PC-9 (cell line): ENCODE data around the gene ORM2. TPM values are rescaled to one million over a fixed set of nuclear protein-coding genes. Genes with fewer than 3 reads are reported as not detected.

Source experiments
- BruUV-seq: library from RNA; stranded (reverse); fragments of 400-500 nt; replicated peaks from 2 replicates; lab custom pipeline; 2021; lab: Mats Ljungman, UMichigan
- CTCF ChIA-PET: fragments of 300-600 bp; sonication (Branson Sonifier 250); formaldehyde crosslinking; loops from one replicate; lab custom pipeline; 2022; ENCODE audit warnings: antibody characterized with exemption; lab: Charles Lee
- POLR2A ChIA-PET: fragments of 300-600 bp; sonication (Branson Sonifier 250); formaldehyde crosslinking; loops from one replicate; lab custom pipeline; 2022; ENCODE audit warnings: antibody characterized with exemption; ENCODE audit not compliant: unreplicated experiment; lab: Charles Lee
- DNase-seq, 2 experiments: peaks; one replicate each; pipeline versions ENCODE4 v3.0.0 to v3.0.0-alpha.2; 2015 to 2022; ENCODE audit warnings: mixed read lengths in 1 of 2
- H2AFZ ChIP-seq: fragments of 200-600 bp; sonication (generic); 2 replicates; pipeline ENCODE4 v1.8.1; 2017; ENCODE audit warnings: antibody characterized with exemption
- H3F3A ChIP-seq: fragments of 200-600 bp; sonication (generic); 2 replicates; pipeline ENCODE4 v1.8.1; 2017; ENCODE audit warnings: antibody characterized with exemption, mild to moderate bottlenecking, low read depth; ENCODE audit not compliant: insufficient read depth
- H3K27ac ChIP-seq: fragments of 200-600 bp; sonication (generic); 2 replicates; pipeline ENCODE4 v1.6.1; 2016; ENCODE audit warnings: mixed run types
- H3K27me3 ChIP-seq: fragments of 200-600 bp; sonication (generic); 2 replicates; pipeline ENCODE4 v1.6.1; 2016; ENCODE audit warnings: low read depth, mixed run types; ENCODE audit not compliant: insufficient read depth
- H3K36me3 ChIP-seq: fragments of 200-600 bp; sonication (generic); 2 replicates; pipeline ENCODE4 v1.6.1; 2016; ENCODE audit warnings: low read depth, mixed run types
- H3K4me1 ChIP-seq: fragments of 200-600 bp; sonication (generic); replicated peaks from 2 replicates; pipeline ENCODE4 v1.6.1; 2016; ENCODE audit warnings: mixed run types; ENCODE audit not compliant: insufficient read depth
- H3K4me2 ChIP-seq: fragments of 200-600 bp; sonication (generic); 2 replicates; pipeline ENCODE4 v1.6.1; 2017; ENCODE audit warnings: mixed run types
- H3K4me3 ChIP-seq: fragments of 200-600 bp; sonication (generic); 2 replicates; pipeline ENCODE4 v1.6.1; 2016; ENCODE audit warnings: mixed run types
- H3K79me2 ChIP-seq: fragments of 200-600 bp; sonication (generic); 2 replicates; pipeline ENCODE4 v1.6.1; 2017; ENCODE audit warnings: low read depth, mixed run types
- H3K9me2 ChIP-seq: fragments of 200-600 bp; sonication (generic); 2 replicates; pipeline ENCODE4 v1.8.1; 2017; ENCODE audit warnings: mild to moderate bottlenecking; ENCODE audit not compliant: insufficient read depth
- H3K9me3 ChIP-seq: fragments of 200-600 bp; sonication (generic); 2 replicates; pipeline ENCODE4 v1.8.1; 2016; ENCODE audit warnings: low read depth; ENCODE audit not compliant: insufficient read depth
- H4K20me1 ChIP-seq: fragments of 200-600 bp; sonication (generic); 2 replicates; pipeline ENCODE4 v1.8.1; 2017; ENCODE audit not compliant: insufficient read depth
- EZH2 ChIP-seq: fragments of 200-600 bp; sonication (generic); IDR thresholded peaks from 2 replicates; pipeline ENCODE4 v1.8.0; 2017; ENCODE audit warnings: antibody characterized with exemption, low read depth
- intact Hi-C: fragments of 100-400 bp; cut with micrococcal nuclease; formaldehyde crosslinking; loops from one replicate; pipeline ENCODE4 v1.10.0; 2022; ENCODE audit not compliant: unreplicated experiment
- total RNA-seq: library from RNA; stranded (reverse); gene quantifications from 2 replicates; pipeline ENCODE4 v1.2.3, GENCODE V29; 2021
- TF ChIP-seq, protein P1 (sequence below): fragments of 200-600 bp; sonication (generic); conservative IDR thresholded peaks from 2 replicates; pipeline ENCODE4 v1.6.1; 2017; ENCODE audit warnings: mixed run types, antibody characterized with exemption, mild to moderate bottlenecking, moderate library complexity

ORM2 gene
- total RNA-seq, 1 experiment from 2014 or later, result not detected

DNA sequence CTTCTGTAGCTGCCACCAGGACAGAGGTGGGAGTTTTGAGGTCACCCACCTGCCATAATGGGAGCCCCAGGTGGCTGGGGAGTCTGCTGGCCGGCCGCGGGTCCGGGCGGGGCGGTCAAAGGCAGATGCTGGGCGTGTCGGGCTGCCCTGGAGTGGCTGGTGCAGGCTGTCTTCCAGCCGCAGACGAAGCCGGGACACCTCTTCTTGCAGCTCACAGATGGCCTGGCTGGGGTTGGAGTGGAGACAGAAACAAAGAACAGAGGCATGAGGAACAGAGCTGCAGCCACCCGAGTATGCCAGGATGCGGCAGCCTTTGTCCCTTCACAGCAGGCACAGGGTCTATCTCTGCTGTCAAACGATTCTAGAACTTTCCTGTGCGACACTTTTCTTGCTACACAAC, 18.0 kb downstream of the ORM2 start:
- Histone ChIP-seq H3K4me3 (no peak overlapping the region), H3K9me2 (no peaks in the 10 kb centered on the region), H3K9me3 (no peaks in the 10 kb centered on the region), H3K4me1 (peaks cover 15% of the 10 kb centered on the region), H3K27ac (no peak overlapping the region), H4K20me1 (no peaks in the 10 kb centered on the region), H3F3A (peaks cover 8% of the 10 kb centered on the region), H3K27me3 (no peaks in the 10 kb centered on the region), H3K36me3 (0 out of 2 replicates have a peak, but pooled peaks cover 4% of the 10 kb centered on the region), H2AFZ (no peak overlapping the region), H3K79me2 (no peaks in the 10 kb centered on the region), H3K4me2 (no peak overlapping the region)
- CTCF ChIA-PET, result no interaction called here
- intact Hi-C loops, result loop anchor here (5.0 to 10.0 kb wide), 2 partner anchors 50 to 137 kb away; no protein-coding TSS in a partner anchor
- TF ChIP-seq EZH2, result no peak
- TF ChIP-seq, protein P1, sequence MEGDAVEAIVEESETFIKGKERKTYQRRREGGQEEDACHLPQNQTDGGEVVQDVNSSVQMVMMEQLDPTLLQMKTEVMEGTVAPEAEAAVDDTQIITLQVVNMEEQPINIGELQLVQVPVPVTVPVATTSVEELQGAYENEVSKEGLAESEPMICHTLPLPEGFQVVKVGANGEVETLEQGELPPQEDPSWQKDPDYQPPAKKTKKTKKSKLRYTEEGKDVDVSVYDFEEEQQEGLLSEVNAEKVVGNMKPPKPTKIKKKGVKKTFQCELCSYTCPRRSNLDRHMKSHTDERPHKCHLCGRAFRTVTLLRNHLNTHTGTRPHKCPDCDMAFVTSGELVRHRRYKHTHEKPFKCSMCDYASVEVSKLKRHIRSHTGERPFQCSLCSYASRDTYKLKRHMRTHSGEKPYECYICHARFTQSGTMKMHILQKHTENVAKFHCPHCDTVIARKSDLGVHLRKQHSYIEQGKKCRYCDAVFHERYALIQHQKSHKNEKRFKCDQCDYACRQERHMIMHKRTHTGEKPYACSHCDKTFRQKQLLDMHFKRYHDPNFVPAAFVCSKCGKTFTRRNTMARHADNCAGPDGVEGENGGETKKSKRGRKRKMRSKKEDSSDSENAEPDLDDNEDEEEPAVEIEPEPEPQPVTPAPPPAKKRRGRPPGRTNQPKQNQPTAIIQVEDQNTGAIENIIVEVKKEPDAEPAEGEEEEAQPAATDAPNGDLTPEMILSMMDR, result no peak
- POLR2A ChIA-PET, result no interaction called here
- DNase-seq, result no peak
- no TSS peak for BruUV-seq

GRCh38 chr9:114348261-114348905, 18.7 kb downstream of the ORM2 start:
- H3K4me2 ChIP-seq, result peak overlapping the region; percentile 37
- H3F3A ChIP-seq, result peaks cover 8% of the 10 kb centered on the region
- H3K9me2 ChIP-seq, result no peaks in the 10 kb centered on the region
- TF ChIP-seq EZH2, result no peak
- TF ChIP-seq, protein P1, result no peak
- ChIA-PET CTCF (no interaction called here), POLR2A (interaction anchor here (0.8 kb wide), 1 partner anchor 367 kb away, joined by 5 read pairs; no protein-coding TSS in a partner anchor)
- no peaks in the 10 kb centered on the region for H3K9me3 ChIP-seq
- H3K36me3 ChIP-seq, result 0 out of 2 replicates have a peak, but pooled peaks cover 4% of the 10 kb centered on the region
- H4K20me1 ChIP-seq, result no peaks in the 10 kb centered on the region
- no peak overlapping the region for H3K4me3 ChIP-seq
- DNase-seq, result no peak
- peak overlapping the region; percentile 83; the same call in 1 of the 2 replicates for H3K27ac ChIP-seq
- no peaks in the 10 kb centered on the region for H3K27me3 ChIP-seq
- no TSS peak for BruUV-seq
- H3K4me1 ChIP-seq, result peaks cover 15% of the 10 kb centered on the region
- intact Hi-C loops, result loop anchor here (5.0 to 10.0 kb wide), 2 partner anchors 49 to 136 kb away; no protein-coding TSS in a partner anchor
- H3K79me2 ChIP-seq, result no peaks in the 10 kb centered on the region
- peak overlapping the region; percentile 56; the same call in 1 of the 2 replicates for H2AFZ ChIP-seq

DNA sequence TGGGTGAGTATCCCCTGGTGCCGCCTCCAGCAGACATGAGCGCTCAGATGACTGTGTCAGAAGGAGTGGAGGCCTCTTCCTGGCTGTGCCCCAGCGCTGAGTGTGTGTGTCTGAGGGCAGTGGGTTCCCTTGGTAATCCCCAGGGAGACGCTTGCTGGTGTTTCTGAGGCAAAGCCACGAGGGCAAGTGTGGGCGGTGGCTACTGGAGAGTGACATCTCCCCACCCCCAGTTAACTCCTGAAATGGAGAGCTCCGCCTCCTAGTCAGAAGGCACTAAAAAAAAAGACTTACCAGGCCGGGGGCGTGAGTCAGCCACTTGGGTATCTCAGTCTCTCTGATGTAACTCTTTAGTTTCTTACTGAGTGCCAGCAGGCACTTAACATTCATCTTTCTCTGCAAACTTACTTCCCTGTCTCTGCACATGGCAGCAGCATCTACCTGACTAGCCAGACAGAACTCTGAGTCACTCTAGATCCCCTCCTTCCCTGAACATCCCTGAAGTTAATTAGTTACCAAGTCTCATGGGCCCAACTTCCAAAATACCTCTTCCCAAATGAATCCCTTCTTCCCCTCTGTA, 19.3 kb downstream of the ORM2 start:
- Histone ChIP-seq H4K20me1 (no peaks in the 10 kb centered on the region), H3K27ac (peak overlapping the region; percentile 83), H3K4me2 (peak overlapping the region; percentile 37), H2AFZ (peak overlapping the region; percentile 56), H3K9me3 (no peaks in the 10 kb centered on the region), H3K9me2 (no peaks in the 10 kb centered on the region), H3F3A (peaks cover 8% of the 10 kb centered on the region), H3K27me3 (no peaks in the 10 kb centered on the region), H3K79me2 (no peaks in the 10 kb centered on the region), H3K4me3 (no peak overlapping the region), H3K36me3 (0 out of 2 replicates have a peak, but pooled peaks cover 8% of the 10 kb centered on the region), H3K4me1 (peaks cover 15% of the 10 kb centered on the region)
- POLR2A ChIA-PET, result interaction anchor here (0.8 kb wide), 1 partner anchor 368 kb away, joined by 5 read pairs; no protein-coding TSS in a partner anchor
- no peak for TF ChIP-seq EZH2
- TF ChIP-seq, protein P1, result no peak
- DNase-seq, result peak; percentile 79 to 91
- no TSS peak for BruUV-seq
- CTCF ChIA-PET, result no interaction called here
- intact Hi-C loops, result loop anchor here (5.0 to 10.0 kb wide), 2 partner anchors 48 to 136 kb away; no protein-coding TSS in a partner anchor
